ENCODE results near the gene RBM39.

The RBM39 gene

DNA sequence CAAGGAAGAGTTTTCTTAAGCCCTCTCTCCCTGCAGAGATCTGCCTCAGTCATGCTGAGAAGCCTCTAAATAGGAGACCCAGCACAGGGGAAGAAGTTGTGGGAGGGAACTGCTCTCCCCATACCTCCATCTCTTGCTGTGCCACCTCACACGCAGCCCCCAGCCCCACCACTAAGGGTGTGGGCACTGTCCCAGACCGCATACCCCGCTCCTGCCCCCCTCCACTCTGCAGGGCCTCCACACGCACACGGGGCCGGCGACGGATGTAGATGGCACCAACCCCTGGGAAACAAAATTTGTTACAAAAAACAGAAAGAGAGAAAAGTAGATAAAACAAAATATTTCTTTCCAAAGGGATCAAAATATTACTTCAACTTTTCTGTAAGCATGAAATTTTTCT, 67.1 kb downstream of the RBM39 start:
- DNase-seq (ENCODE audit: low read depth, low spot score): no peak

DNA sequence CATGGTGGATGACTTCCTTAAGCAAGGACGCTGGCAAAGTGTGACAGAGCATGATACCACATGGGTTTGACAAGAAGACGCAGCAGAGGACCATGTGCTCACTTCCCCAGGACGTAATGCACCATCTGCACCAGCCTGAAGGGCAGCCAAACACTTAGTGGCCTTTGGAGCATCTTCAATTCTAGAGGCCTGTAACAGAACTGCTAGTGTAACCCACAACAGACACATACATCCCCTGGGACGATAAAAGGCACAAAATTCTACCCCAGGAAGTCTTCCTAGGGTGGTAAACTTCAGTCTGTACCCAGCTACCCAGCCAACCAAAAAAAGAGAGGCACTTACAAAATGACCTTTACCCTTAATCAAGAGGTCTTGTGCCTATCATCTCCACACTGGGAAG, 68.2 kb downstream of the RBM39 start:
- no peak for DNase-seq (ENCODE audit: low read depth, low spot score)

DNA sequence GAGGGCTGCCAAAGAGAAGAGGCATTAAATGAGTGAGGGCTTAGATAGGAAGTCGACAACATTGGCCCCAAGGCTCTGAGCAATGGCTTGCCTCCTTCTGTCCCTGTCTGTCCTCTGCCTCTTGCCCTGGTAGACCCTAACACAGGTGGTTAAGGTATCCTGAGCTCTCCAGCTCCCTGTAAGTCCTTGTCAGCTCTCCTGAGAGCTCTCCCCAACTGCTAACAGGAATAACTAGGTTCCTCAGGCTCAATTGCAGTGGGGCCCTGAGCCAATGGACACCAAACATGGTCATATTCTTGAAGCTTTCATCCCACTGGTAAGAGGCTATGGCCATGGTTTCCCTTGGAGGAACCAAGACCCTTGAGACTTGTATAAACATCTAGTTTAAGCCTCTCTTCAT, 72.4 kb downstream of the RBM39 start:
- DNase-seq (ENCODE audit: low read depth, low spot score): no peak

DNA sequence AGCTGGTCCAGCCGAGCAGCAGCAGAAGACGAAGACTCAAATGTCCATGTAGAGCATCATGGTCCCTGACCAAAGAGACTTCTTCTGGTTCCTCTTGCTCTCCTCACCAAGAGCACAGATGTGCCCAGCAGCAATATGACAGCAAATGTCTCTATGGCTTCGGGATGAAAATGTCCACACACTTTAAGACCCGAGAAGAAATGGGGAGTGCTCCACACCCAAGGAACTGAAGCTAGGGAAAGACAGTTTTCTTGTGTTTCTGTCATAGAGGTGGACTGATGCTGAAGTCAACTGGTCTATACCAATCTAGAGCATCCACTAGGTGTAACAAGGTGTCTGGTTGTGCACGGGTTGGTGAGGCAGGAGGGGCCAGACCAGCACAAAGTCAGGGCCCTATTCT, 72.8 kb downstream of the RBM39 start:
- DNase-seq (ENCODE audit: low read depth, low spot score): no peak

DNA sequence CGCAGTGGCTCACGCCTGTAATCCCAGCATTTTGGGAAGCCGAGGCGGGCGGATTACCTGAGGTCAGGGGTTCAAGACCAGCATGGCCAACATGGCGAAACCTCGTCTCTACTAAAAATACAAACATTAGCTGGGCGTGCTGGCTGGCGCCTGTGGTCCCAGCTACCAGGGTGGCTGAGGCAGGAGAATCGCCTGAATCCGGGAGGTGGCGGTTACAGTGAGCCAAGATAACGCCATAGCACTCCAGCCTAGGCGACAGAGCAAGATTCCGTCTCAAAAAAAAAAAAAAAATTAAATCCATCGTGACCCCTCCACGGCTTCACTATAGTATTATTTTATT, 76.1 kb downstream of the RBM39 start:
- no peak for DNase-seq (ENCODE audit: low read depth, low spot score)

DNA sequence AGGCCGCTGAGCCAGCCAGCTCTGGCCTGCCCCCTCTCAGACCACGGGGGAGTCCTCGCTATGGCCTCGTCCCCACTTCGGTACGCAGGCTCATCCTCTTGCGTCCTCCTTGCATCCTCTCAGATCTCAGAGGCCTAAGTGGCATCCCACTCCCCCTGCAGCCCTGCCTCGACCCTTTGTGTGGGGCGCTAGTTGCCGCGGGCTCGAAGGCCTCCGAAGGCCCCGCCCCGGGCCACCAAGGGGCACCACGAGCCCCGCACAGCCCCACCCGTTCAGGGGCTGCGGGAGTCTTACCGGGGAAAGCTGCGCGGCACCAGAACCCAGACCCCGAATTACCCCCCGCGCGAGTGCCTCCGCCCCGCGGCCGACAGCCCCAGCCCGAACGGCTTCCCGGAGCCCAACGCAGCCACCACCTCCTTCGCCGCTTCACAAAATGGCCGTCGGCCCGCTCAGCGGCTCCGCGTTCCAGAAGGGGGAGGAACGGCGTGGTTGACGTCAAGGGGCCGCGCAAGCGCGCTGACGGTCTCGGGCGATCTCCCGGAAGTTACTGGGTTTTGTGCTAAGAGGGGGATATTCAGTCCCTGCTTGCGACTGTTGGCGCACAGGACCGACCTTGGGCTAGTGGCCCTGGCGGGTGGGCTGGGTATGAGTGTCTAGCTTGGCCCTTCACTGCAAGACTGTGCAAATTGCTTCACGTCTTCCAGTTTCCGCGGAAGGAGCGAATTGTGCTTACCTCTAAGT, 77.4 kb downstream of the RBM39 start, which contains the start of the genes CPNE1 and RBM12:
Gene CPNE1 (minus strand): TSS at position 435 of the 741 bp plus-strand sequence. CDS start 31,977 bp downstream, outside the sequence.
Gene RBM12 (minus strand): TSS at position 435 of the 741 bp plus-strand sequence. CDS start 9,578 bp downstream, outside the sequence.
- peak; percentile 83 for DNase-seq (ENCODE audit: low read depth, low spot score)

DNA sequence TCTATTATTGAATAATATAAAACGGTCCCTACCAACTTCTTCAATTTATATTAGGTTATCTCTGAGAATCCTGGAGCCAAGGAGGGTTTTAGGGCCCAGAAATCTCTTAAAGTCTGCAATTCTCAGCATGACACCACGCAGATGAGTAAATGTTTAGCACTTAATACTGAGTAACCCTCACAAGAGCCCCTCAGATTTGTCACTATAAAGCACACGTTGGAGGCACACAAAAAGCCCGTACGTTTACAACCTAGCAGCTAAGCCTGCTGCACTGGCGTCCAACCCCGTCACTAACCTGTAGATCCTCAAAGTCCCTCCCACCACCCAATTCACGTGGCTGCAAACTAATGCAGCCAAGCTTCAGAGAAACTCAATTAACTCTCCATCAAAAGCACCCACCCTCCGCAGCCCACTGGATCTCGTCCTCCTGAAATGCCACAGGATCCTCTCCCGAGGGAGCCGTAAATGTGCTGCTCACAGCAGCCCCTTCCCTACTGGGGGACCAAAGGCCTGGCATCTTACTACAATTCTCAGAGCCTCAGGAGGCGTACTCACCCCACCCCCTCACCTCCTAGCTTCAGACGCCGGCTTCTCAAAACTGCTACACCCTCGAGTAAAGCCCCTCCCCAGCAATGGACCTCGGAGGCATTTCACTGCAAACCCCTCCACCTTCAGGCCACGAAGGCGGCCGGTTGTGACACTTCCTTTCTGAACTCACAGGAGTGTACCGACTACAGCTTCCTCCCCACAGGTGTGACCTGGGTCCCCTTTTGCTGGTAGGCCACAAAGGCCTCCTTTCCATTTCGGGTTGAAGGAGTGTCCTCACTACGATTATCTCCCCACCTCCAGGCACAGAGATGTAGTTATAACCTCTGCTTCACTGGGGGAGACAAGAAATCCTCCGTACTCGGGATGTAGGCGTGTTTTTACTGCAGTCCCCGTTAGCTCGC, 78.3 kb downstream of the RBM39 start:
- peak; percentile 47 for DNase-seq (ENCODE audit: low read depth, low spot score)

DNA sequence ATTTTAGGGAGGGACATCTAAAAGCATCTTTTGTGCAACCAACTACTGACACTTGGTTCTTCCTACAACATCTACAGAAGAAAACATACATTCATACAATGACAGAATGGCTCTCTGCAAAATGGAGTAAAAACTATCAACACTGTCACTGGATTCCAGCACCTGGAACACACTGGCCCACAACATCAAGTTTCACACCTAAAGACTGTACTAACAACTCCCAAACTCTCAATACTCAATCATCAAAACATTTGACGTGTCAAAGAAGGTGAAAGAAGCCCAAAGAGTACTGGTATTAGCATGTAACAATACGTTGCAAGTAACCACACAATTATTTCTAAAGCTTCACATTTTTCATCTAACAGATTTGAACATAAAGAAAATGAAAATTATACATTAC, 79.5 kb downstream of the RBM39 start:
- no peak for DNase-seq (ENCODE audit: low read depth, low spot score)

DNA sequence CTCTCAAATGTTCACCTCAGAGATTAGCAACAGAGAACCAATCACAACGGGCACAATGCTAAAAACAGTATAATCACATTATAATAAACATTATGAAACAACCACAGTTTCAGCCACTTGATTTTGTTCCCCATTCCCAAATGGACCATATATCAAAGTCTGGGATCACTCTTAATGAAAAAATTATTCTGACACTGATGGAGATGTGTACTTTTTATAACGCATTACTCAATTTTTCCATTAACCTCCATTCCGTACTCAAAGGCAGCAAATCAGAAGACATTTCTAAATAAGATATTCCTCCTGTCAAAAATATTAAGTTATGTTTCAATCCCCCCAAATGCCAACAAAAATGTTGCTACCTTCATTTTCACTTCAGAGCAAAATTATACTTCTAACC, 80.2 kb downstream of the RBM39 start:
- DNase-seq (ENCODE audit: low read depth, low spot score): no peak

DNA sequence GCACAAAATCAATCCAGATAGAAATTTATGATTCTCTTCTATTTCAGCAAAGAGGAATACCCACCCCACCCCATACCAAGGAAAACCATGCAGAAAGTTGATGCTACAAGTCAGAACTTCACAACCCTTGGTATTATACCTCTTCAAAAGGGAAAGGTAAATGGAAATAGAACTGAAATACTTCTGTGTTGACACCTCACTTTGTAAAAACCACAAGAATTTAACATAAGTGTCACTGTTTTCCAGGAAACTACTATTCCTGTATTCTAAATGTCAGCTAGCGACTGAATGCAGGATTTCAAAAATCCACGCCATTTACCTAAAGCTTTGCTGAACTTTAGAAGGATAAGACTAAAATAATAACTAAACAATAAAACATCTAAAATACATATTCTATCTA, 81.0 kb downstream of the RBM39 start:
- no peak for DNase-seq (ENCODE audit: low read depth, low spot score)

DNA sequence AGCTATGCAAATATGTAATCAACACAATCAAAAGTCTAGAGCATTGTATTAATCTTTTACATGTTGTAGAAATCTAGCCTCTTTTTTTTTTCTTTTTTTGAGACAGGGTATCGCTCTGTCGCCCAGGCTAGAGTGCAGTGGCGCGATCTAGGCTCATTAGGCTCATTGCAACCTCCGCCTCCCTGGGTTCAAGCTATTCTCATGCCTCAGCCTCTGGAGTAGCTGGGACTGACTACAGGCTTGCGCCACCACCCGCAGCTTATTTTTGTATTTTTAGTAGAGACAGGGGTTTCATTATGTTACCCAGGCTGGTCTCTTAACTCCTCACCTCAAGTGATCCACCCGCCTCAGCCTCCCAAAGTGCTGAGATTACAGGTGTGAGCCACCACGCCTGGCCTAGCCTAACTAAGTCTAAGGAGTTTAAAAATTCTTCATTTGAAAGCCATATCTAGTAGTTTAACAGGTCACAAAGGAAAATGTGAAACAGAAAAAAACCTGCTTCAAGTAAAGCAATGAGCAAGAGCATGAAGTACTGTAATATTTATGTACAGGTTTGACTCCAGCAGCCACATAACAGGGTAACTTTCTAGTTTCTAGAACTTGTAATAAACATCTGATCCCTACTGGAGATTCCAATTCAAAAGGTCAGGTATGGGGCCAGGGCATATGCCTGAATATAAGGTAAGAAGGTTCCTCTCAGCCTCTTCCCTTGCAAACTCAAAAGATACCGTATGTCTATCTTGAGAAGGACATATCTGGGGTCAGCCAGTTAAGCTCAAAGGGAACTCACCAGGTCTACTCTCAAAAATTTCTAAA, 81.7 kb downstream of the RBM39 start:
- no peak for DNase-seq (ENCODE audit: low read depth, low spot score)

DNA sequence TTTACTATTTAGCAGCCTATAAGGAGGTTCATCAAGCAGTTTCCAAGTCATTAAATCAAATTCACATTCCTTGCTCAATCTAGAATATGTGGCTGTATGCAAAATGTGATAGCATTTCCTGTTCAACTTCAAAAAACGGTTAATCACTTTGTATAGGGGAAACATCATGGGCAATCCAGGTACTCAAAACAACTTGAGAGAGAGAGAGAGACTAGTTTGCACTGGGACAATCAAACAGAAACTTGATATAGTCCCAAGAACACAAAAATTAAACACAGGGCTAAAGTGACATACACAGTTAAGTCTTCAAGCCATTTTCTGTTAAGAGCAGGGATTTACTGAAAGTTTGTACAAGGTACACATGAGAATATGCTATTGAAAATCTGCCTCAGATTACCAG, 84.8 kb downstream of the RBM39 start:
- DNase-seq (ENCODE audit: low read depth, low spot score): no peak

DNA sequence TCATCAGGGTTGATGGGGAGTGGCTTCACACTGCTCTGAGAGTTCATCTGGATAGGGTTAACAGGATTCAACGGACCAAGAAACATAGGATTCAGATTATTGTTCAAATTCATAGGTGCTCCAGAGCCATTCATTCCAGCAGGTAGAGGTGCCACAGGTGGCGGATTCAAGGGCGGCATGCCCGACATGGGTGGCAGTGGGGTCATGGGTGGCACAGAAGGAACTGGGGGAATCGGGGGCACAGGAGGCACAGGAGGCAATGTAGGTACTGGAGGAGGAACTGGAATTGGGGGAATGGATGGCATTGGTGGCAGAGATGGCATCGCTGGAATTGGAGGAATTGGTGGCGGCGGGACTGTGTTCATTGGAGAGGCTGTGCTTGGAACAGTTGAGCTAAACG, 87.6 kb downstream of the RBM39 start:
- DNase-seq (ENCODE audit: low read depth, low spot score): no peak

DNA sequence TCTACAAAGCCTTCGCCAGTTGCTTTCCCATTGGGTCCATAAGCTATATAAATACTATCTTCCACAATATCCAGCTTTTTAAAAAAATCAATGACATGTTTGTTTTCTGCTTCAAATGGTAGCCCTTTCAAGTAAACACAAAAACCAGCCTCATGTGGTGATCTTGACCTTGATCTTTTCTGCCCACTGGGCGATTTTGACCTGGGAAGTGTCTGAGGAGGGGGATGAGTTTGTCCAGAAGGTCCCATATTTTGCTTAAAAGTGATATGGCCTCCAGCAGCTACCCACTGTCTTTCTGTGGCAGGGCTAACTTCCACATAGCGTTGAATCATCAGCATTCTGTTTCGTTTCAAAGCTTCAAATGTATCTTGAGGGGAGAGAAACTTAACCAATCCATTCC, 88.2 kb downstream of the RBM39 start:
- DNase-seq (ENCODE audit: low read depth, low spot score): no peak

Measured in activated naive CD8-positive, alpha-beta T cell treated with anti-CD3 and anti-CD28 coated beads, Interleukin-2, amount 50 U/mL, for 16 hours (primary cell).